GM18909 (cell line): ENCODE measurements around the gene TNK1.

Source experiments
- ATAC-seq: cut with Tn5 transposase; IDR thresholded peaks from one replicate; pipeline ENCODE4 v1.9.1; 2021; ENCODE audit warnings: mild to moderate bottlenecking; ENCODE audit not compliant: unreplicated experiment, poor library complexity

The TNK1 gene

DNA sequence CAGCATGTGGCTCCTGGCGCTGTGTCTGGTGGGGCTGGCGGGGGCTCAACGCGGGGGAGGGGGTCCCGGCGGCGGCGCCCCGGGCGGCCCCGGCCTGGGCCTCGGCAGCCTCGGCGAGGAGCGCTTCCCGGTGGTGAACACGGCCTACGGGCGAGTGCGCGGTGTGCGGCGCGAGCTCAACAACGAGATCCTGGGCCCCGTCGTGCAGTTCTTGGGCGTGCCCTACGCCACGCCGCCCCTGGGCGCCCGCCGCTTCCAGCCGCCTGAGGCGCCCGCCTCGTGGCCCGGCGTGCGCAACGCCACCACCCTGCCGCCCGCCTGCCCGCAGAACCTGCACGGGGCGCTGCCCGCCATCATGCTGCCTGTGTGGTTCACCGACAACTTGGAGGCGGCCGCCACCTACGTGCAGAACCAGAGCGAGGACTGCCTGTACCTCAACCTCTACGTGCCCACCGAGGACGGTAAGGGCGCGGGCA is 27.4 kb downstream of the TNK1 start:
- ATAC-seq: no peak

DNA sequence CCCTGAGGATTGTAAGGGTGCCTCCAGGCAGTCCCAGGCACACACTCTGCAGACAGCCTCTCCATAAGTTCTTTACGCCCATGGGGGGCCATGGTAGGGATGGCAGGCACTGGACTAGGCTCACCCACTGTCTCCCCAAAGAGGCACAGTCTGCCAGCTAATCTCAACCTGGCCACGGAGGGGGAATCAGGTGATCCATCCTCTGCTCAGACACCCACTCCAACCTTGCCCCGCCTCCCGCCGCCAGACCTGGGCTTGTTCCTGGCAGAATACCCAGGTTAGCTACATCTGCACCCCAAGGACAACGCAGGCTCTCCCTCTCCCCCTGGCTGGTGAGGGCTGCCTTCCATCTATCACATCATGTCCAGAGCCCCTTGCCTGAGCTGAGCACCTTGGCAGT is 28.0 kb downstream of the TNK1 start:
- no peak for ATAC-seq

- ATAC-seq: no peak
Observed at GRCh38 chr17:7409716-7410115, 28.8 kb downstream of the TNK1 start.

- ATAC-seq: no peak
Observed at GRCh38 chr17:7410634-7411426, 29.9 kb downstream of the TNK1 start.

DNA sequence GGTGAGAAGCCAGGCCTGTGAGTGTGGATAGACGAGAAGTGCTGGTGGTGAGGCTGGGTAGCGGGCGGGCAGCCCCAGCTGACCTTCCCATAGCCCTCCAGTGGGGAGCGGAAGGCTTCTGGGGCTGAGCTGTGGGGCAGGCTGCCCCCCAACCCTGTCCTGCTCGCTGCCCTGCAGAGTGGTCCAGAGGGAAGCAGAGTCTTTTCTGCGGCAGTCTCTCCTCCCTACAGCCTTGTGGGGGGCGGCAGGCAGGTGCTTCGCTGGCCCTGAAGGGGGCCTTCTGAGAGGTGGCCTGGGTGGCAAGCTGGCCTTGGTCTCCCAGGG is 30.5 kb downstream of the TNK1 start:
- no peak for ATAC-seq

- no peak for ATAC-seq
Observed at GRCh38 chr17:7413346-7413985, 32.6 kb downstream of the TNK1 start.

DNA sequence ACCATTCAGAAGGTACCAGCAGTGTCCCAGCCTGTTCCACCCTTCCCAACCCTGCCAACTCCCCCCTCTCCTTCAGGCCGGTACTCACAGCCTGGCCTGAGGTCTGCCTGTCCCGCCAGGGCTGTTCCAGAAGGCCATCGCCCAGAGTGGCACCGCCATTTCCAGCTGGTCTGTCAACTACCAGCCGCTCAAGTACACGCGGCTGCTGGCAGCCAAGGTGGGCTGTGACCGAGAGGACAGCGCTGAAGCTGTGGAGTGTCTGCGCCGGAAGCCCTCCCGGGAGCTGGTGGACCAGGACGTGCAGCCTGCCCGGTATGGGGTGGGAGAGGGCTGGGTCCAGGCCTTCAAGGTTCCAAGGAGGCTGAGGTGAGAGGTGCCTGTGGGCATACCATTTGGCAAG is 33.9 kb downstream of the TNK1 start:
- ATAC-seq: no peak

GRCh38 chr17:7415784-7416183 is 34.9 kb downstream of the TNK1 start:
- ATAC-seq: no peak

DNA sequence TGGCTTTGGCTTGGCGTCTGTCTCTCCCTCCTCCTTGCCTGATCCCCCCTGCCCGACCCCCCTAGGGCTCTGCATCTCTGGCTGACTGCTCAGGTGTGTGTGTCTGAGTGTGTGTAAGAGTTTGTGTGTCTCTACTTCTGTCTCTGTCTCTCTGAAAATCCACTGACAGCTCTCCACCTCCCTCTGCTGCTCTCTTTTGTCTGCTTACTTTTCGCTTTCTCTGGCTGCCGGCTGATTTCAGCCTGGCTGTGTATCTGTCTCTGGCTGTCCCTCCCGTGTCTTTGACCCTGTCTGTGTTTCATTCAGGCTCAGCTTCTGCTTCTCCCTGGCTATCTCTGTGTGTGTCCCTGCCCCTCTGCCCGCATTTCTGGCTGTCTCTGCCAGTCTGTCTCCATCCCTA is 35.4 kb downstream of the TNK1 start:
- ATAC-seq: no peak

- no peak for ATAC-seq
Observed at GRCh38 chr17:7417056-7417655, 36.3 kb downstream of the TNK1 start.

- no peak for ATAC-seq
Observed at GRCh38 chr17:7418472-7419152, 37.7 kb downstream of the TNK1 start.

GRCh38 chr17:7419819-7420610 is 39.1 kb downstream of the TNK1 start, which contains the start of gene SPEM1:
Gene SPEM1 (plus strand): TSS chr17:7420324. CDS start chr17:7420385, 61 bp downstream.
- ATAC-seq: no peak

DNA sequence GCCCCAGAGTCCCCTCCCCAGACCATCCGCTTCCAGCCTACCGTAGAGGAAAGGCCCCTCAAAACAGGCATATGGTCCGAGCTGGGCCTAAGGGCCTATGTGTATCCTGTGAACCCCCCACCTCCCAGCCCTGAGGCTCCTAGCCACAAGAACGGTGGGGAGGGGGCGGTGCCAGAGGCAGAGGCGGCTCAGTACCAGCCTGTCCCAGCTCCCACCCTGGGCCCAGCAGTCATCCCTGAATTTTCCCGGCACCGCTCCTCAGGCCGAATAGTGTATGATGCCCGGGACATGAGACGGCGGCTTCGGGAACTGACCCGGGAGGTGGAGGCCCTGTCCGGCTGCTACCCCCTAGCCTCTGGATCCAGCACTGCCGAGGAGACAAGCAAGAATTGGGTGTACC is 40.3 kb downstream of the TNK1 start:
- no peak for ATAC-seq

DNA sequence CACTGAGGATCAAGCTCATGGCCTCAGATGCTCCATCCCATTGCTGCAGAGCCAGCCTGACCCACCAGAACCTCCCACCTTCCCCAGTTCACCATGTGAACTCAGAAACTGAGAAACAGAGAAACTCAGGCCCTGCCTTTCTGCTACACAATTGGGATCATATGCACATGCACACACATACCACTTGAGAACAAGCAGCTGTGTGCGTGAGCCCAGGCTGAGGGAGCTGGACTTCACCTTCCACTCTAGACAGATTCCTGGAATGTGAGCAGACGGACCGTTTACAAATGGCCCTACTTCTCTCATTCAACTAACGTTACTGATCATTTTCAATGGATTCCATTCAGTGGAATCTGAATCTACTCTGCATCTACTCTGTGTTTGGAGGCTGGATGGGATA is 42.8 kb downstream of the TNK1 start:
- ATAC-seq: no peak

GRCh38 chr17:7425316-7425715 is 44.4 kb downstream of the TNK1 start, which contains the start of gene SPEM2:
Gene SPEM2 (plus strand): TSS chr17:7425616. CDS start chr17:7425689, 73 bp downstream.
- ATAC-seq: no peak

DNA sequence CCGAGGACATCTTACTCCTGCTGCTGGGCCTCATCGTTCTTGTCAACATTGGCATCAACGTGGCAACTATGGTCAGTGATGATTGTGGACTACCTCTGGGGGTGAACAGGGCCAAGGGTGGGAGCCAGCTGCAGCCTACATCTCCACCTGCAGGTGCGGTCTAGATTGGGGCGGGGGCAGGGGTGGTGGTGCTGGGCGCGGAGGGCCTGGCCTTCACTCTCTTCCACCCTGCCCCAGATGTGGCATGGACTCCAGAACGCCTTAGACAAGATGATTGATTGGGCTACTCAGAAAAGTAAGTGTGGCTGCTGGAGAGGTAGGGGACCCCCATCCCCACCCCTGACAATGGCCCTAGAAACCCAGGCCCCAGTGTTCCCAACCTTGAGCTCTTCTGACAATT is 44.9 kb downstream of the TNK1 start:
- ATAC-seq: no peak

- ATAC-seq: no peak
Observed at GRCh38 chr17:7426203-7426863, 45.4 kb downstream of the TNK1 start.

DNA sequence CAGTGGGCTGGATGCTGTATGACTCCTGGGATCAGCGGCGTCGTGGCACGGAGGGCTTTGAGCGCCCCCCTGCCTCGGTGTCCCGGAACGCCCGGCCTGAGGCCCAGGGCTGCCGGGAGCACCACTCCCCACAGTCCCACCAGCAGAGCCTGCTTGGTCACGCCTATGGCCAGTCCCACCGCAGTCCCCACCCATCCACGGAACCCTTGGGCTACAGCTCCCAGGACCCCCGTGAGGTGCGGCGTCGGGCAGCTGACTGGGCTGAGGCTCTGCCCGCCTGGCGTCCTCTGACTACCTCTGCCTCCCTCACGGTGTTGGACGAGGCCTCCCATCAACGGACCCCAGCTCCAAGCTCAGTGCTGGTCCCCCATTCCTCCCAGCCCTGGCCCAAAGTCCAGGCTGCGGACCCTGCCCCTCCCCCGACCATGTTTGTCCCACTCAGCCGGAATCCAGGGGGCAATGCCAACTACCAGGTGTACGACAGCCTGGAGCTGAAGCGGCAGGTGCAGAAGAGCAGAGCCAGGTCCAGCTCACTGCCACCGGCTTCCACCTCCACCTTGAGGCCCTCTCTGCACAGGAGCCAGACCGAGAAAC is 46.1 kb downstream of the TNK1 start:
- ATAC-seq: no peak

- ATAC-seq: no peak
Observed at GRCh38 chr17:7427549-7427948, 46.7 kb downstream of the TNK1 start.
